Caco-2 (cell line): ENCODE measurements around the gene COG7. TPM values are rescaled to one million over a fixed set of nuclear protein-coding genes. Genes with fewer than 3 reads are reported as not detected.
"Not testable (repeated sequence)": the region's sequence is repeated elsewhere in the genome, so short reads cannot be mapped to it uniquely, and the experiment has no call there.

Experiments used
- BruUV-seq: library from RNA; stranded (reverse); fragments of 400-500 nt; replicated peaks from 2 replicates; lab custom pipeline; 2021; lab: Mats Ljungman, UMichigan
- CTCF ChIA-PET: fragments of 300-600 bp; sonication (Branson Sonifier 250); formaldehyde crosslinking; loops from one replicate; lab custom pipeline; 2022; ENCODE audit warnings: antibody characterized with exemption; lab: Charles Lee
- POLR2A ChIA-PET: fragments of 300-600 bp; sonication (Branson Sonifier 250); formaldehyde crosslinking; loops from one replicate; lab custom pipeline; 2022; ENCODE audit warnings: antibody characterized with exemption; lab: Charles Lee
- DNase-seq, 2 experiments: peaks; one replicate each; pipeline versions ENCODE4 v3.0.0 to v3.0.0-alpha.2; 2020 to 2022
- H3K27me3 ChIP-seq: replicated peaks from 2 replicates; pipeline ENCODE4 v1.6.0; 2011; ENCODE audit warnings: low read length; ENCODE audit not compliant: control insufficient read depth, insufficient read depth
- H3K36me3 ChIP-seq: 2 replicates; pipeline ENCODE4 v1.5.1; 2011; ENCODE audit warnings: low read length; ENCODE audit not compliant: control insufficient read depth, insufficient read depth
- H3K4me1 ChIP-seq: fragments of 250-450 bp; sonication (Bioruptor Pico); 2 replicates; pipeline ENCODE4 v1.5.1; 2020; ENCODE audit warnings: mild to moderate bottlenecking
- H3K4me3 ChIP-seq: 2 replicates; pipeline ENCODE4 v1.5.1; 2011; ENCODE audit warnings: low read depth, mild to moderate bottlenecking, control low read depth, low read length
- H3K9me3 ChIP-seq: fragments of 250-450 bp; sonication (Bioruptor Pico); 2 replicates; pipeline ENCODE4 v1.5.1; 2020; ENCODE audit warnings: mild to moderate bottlenecking, moderate library complexity
- H3K27ac Mint-ChIP-seq: one replicate; pipeline ENCODE4 v1.8.0; 2022; ENCODE audit warnings: mixed read lengths; ENCODE audit not compliant: unreplicated experiment
- H3K27me3 Mint-ChIP-seq: one replicate; pipeline ENCODE4 v1.8.0; 2022; ENCODE audit warnings: mixed read lengths; ENCODE audit not compliant: insufficient read depth, unreplicated experiment
- H3K36me3 Mint-ChIP-seq: one replicate; pipeline ENCODE4 v1.8.0; 2022; ENCODE audit warnings: mild to moderate bottlenecking, mixed read lengths; ENCODE audit not compliant: insufficient read depth, unreplicated experiment
- H3K4me1 Mint-ChIP-seq: one replicate; pipeline ENCODE4 v1.8.0; 2022; ENCODE audit warnings: low read depth, mixed read lengths; ENCODE audit not compliant: unreplicated experiment
- H3K4me3 Mint-ChIP-seq: one replicate; pipeline ENCODE4 v1.8.0; 2022; ENCODE audit warnings: mild to moderate bottlenecking, moderate library complexity, mixed read lengths; ENCODE audit not compliant: unreplicated experiment
- H3K9me3 Mint-ChIP-seq: one replicate; pipeline ENCODE4 v1.8.0; 2022; ENCODE audit warnings: mixed read lengths; ENCODE audit not compliant: unreplicated experiment
- CTCF ChIP-seq, 2 experiments: fragments of 200-600 bp in 1 of 2; IDR thresholded peaks; 1 replicate in 1 of 2; 2 replicates in 1 of 2; pipeline versions ENCODE4 v1.5.1 to v1.8.0; 2011 to 2022; ENCODE audit warnings: antibody characterized with exemption in 1 of 2, control low read depth in 1 of 2, inconsistent platforms in 1 of 2, low read depth in 1 of 2, low read length in 1 of 2, mild to moderate bottlenecking in 1 of 2, moderate library complexity in 1 of 2; ENCODE audit not compliant: insufficient read depth in 1 of 2, severe bottlenecking in 1 of 2, unreplicated experiment in 1 of 2
- intact Hi-C: fragments of 100-400 bp; cut with micrococcal nuclease; formaldehyde crosslinking; loops from one replicate; pipeline ENCODE4 v1.10.0; 2022; ENCODE audit not compliant: unreplicated experiment
- total RNA-seq: library from RNA; stranded (reverse); gene quantifications from 2 replicates; pipeline ENCODE4 v1.2.3, GENCODE V29; 2022

Gene COG7
- total RNA-seq, 1 experiment from 2014 or later: 12.4 TPM

GRCh38 chr16:23453338-23454052 lies 506 bp upstream of the COG7 start:
- Mint-ChIP-seq H3K4me1 (peaks cover 4% of the 10 kb centered on the region), H3K27me3 (no peaks in the 10 kb centered on the region), H3K27ac (peak overlapping the region; percentile 98), H3K36me3 (peaks cover 14% of the 10 kb centered on the region), H3K4me3 (peak overlapping the region; percentile 91), H3K9me3 (no peaks in the 10 kb centered on the region)
- TF ChIP-seq CTCF (IDR thresholded peaks at IDR 0.05; ENCODE audit: insufficient read depth in 1 of 2, low read depth in 1 of 2, low read length in 1 of 2, severe bottlenecking in 1 of 2, unreplicated experiment in 1 of 2): no peak
- intact Hi-C loops: no loop called here
- CTCF ChIA-PET: interaction anchor here (0.7 kb wide), 1 partner anchor 19 kb away, joined by 5 read pairs; no protein-coding TSS in a partner anchor
- POLR2A ChIA-PET: interaction anchor here (0.6 kb wide), 1 partner anchor 8 kb away, joined by 6 read pairs; no protein-coding TSS in a partner anchor
- H3K4me3 ChIP-seq: peak overlapping the region; percentile 77
- no peaks in the 10 kb centered on the region for H3K4me1 ChIP-seq
- H3K27me3 ChIP-seq: no peaks in the 10 kb centered on the region
- no TSS peak for BruUV-seq
- no peak for DNase-seq
- H3K9me3 ChIP-seq: no peaks in the 10 kb centered on the region
- H3K36me3 ChIP-seq: no peaks in the 10 kb centered on the region

- ChIA-PET CTCF (no interaction called here), POLR2A (interaction anchor here (0.6 kb wide), 1 partner anchor 52 kb away, joined by 8 read pairs; no protein-coding TSS in a partner anchor)
- Histone ChIP-seq H3K4me3 (peak overlapping the region; percentile 77), H3K36me3 (no peaks in the 10 kb centered on the region), H3K9me3 (no peaks in the 10 kb centered on the region), H3K27me3 (no peaks in the 10 kb centered on the region), H3K4me1 (no peaks in the 10 kb centered on the region)
- no peaks in the 10 kb centered on the region for H3K9me3 Mint-ChIP-seq
- TSS peak; percentile 56 for BruUV-seq
- peaks cover 7% of the 10 kb centered on the region for H3K4me1 Mint-ChIP-seq
- peak overlapping the region; percentile 91 for H3K4me3 Mint-ChIP-seq
- H3K36me3 Mint-ChIP-seq: peaks cover 14% of the 10 kb centered on the region
- no peak for TF ChIP-seq CTCF (IDR thresholded peaks at IDR 0.05; ENCODE audit: insufficient read depth in 1 of 2, low read depth in 1 of 2, low read length in 1 of 2, severe bottlenecking in 1 of 2, unreplicated experiment in 1 of 2)
- intact Hi-C loops: no loop called here
- peak overlapping the region; percentile 98 for H3K27ac Mint-ChIP-seq
- no peaks in the 10 kb centered on the region for H3K27me3 Mint-ChIP-seq
- no peak for DNase-seq
Observed at GRCh38 chr16:23452221-23452571, 793 bp downstream of the COG7 start.

- Mint-ChIP-seq H3K27ac (no peak overlapping the region), H3K36me3 (peaks cover 7% of the 10 kb centered on the region), H3K27me3 (no peaks in the 10 kb centered on the region), H3K4me1 (peaks cover 7% of the 10 kb centered on the region), H3K4me3 (no peak overlapping the region), H3K9me3 (no peaks in the 10 kb centered on the region)
- CTCF ChIA-PET: no interaction called here
- intact Hi-C loops: no loop called here
- no TSS peak for BruUV-seq
- POLR2A ChIA-PET: no interaction called here
- H3K4me1 ChIP-seq: no peaks in the 10 kb centered on the region
- H3K27me3 ChIP-seq: no peaks in the 10 kb centered on the region
- no peak overlapping the region for H3K4me3 ChIP-seq
- no peak for DNase-seq
- no peaks in the 10 kb centered on the region for H3K9me3 ChIP-seq
- peaks cover 2% of the 10 kb centered on the region; the same call in 1 of the 2 replicates for H3K36me3 ChIP-seq
- no peak for TF ChIP-seq CTCF (IDR thresholded peaks at IDR 0.05; ENCODE audit: insufficient read depth in 1 of 2, low read depth in 1 of 2, low read length in 1 of 2, severe bottlenecking in 1 of 2, unreplicated experiment in 1 of 2)
Observed at GRCh38 chr16:23448392-23448791, 4.6 kb downstream of the COG7 start.

- not testable (repeated sequence) for H3K27ac Mint-ChIP-seq, BruUV-seq
Observed at GRCh38 chr16:23437542-23437941, 15.4 kb downstream of the COG7 start.

More at GRCh38 chr16:23437542-23437941, 15.4 kb downstream of the COG7 start:
- H3K4me1 ChIP-seq, POLR2A ChIA-PET, H3K27me3 Mint-ChIP-seq, H3K27me3 ChIP-seq, H3K4me3 ChIP-seq, H3K9me3 Mint-ChIP-seq, H3K36me3 ChIP-seq, DNase-seq, H3K9me3 ChIP-seq, H3K4me1 Mint-ChIP-seq, H3K4me3 Mint-ChIP-seq: not testable (repeated sequence)
- intact Hi-C loops: loop anchor here (10.0 kb wide), 2 partner anchors 93 to 373 kb away; no protein-coding TSS in a partner anchor
- peaks cover 18% of the 10 kb centered on the region for H3K36me3 Mint-ChIP-seq
- CTCF ChIA-PET: interaction anchor here (0.7 kb wide), 1 partner anchor 256 kb away, joined by 4 read pairs; no protein-coding TSS in a partner anchor
